Spinal cord (tissue), 10 donors: ENCODE measurements around the gene MATK. TPM values are rescaled to one million over a fixed set of nuclear protein-coding genes. Genes with fewer than 3 reads are reported as not detected.
"Not testable (repeated sequence)": the region's sequence is repeated elsewhere in the genome, so short reads cannot be mapped to it uniquely, and the experiment has no call there.

Experiments
- DNase-seq, 6 donors: peaks; one replicate each; pipeline versions ENCODE4 v3.0.0 to v3.0.0-alpha.2; 2013 to 2015; ENCODE audit warnings: low spot score in 6 of 6, low read depth in 4 of 6
- H3K27ac ChIP-seq: one replicate; pipeline ENCODE4 v1.5.1; 2013; ENCODE audit warnings: low read depth, low read length, control low read depth
- H3K27me3 ChIP-seq: one replicate; pipeline ENCODE4 v1.6.1; 2013; ENCODE audit warnings: low read length; ENCODE audit not compliant: control insufficient read depth, insufficient read depth
- H3K36me3 ChIP-seq: one replicate; pipeline ENCODE4 v1.6.1; 2013; ENCODE audit warnings: low read length; ENCODE audit not compliant: control insufficient read depth, insufficient read depth
- H3K4me1 ChIP-seq: one replicate; pipeline ENCODE4 v1.6.1; 2013; ENCODE audit warnings: low read length; ENCODE audit not compliant: control insufficient read depth, insufficient read depth
- H3K4me3 ChIP-seq: one replicate; pipeline ENCODE4 v1.5.1; 2013; ENCODE audit warnings: low read depth, low read length, control low read depth
- H3K9me3 ChIP-seq: one replicate; pipeline ENCODE4 v1.6.1; 2013; ENCODE audit warnings: low read length; ENCODE audit not compliant: control insufficient read depth, insufficient read depth
- WGBS: methylation state at CpG from one replicate; pipeline ENCODE4 v1.1.5; 2013; ENCODE audit warnings: missing lambda C conversion rate; ENCODE audit not compliant: insufficient coverage; 5-methylcytosine and 5-hydroxymethylcytosine counted together
- polyA plus RNA-seq, 2 donors: library from polyadenylated mRNA; unstranded; fragments of 120-200 nt; gene quantifications; one replicate each; pipeline ENCODE4 v1.2.1, GENCODE V29; 2013; ENCODE audit not compliant: insufficient read length in 2 of 2
- total RNA-seq, 2 donors: library from RNA; depleted of rRNA in 1 of 2; stranded (reverse); fragments of 120-200 nt in 1 of 2; fragments of >200 nt in 1 of 2; gene quantifications; one replicate each; pipeline versions ENCODE4 v1.2.3 to v1.2.4, GENCODE V29; 2013 to 2014
- donor health status: healthy.

The MATK gene
- total and polyA plus RNA-seq, 4 donors, result 11.5 to 62.5 (median 41.9) TPM

DNA sequence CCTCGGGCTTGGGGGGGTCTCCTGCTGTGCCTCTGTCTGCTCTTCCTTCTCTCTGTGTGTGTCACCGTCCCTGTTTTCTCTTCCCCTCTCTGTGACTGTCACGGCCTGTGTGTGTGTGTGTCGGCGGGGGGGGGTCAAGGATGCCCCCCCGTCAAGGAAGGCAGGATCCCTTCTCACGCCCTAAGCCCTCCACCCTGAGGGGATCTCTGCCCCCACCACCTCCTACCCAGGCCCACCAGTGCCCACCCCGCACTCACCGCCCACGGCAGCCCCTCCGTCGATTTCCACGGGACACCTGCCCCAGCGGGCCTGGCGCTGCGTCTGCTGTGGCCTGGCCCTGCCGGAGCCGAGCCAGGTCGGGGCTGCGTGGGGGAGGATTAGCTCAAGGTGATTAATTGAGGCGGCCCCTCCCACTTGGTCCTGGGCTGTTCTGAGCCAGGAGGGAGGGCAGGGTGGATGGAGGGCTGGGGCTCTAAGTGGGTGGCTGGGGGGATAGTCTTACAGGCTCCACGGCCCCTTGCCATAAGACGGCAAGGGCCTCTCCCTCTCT lies 14.2 kb downstream of the MATK start, which contains the start of gene RAX2:
TSS of gene RAX2 (minus strand) at position 323 of the 550 bp plus-strand sequence. CDS start 486 bp downstream, outside the sequence.
- Histone ChIP-seq H3K36me3 (peaks cover 39% of the 10 kb centered on the region), H3K4me3 (no peak within 1 kb of the TSS), H3K9me3 (no peaks in the 10 kb centered on the region), H3K27ac (no peak within 1 kb of the TSS), H3K27me3 (no peaks in the 10 kb centered on the region), H3K4me1 (no peaks in the 10 kb centered on the region)
- 45% methylated on average over 10 of the region's 23 CpGs for WGBS
- DNase-seq, result no peak

DNA sequence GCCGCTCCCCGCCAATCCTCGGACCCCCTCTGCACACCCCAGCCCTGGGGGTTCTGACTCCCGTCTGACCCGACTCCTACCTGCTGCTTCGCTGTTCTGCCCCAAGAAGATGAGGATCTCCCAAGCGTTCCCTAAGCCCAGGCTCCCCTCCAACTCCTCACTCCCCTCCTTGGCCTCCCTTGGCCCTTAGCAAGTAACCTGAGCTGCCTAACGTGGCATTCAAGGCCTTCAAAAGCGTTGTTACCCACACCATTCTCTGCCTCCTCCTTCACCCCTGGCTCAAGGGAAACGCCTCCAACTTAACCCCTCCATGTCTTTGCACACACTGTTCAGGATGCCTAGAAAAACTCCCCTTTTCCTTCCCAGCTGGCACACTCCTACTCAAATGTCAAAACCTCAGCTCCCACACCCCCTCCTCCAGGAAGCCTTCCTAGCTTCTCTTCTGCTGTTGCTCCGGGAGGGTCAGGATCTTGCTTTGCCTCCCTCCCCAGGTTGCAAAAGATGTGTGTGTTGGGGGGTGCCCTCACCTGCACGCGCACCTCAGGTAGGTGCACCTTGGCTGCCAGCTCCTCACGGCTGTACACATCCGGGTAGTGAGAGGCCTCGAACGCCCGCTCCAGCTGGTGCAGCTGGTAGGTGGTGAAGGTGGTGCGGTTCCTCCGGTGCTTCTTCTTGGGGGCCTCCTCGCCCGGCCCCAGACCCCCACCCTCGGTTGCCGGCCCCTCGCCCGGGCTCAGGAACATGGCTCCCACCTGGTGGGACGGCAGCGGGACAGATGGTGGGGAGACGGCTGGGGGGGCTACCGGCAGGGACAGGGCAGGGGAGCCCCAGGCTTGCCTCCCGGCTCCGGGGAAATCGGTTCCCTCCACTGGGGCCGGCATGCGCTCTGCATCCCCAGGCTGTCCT lies 14.9 kb downstream of the MATK start:
- Histone ChIP-seq H3K36me3 (peaks cover 46% of the 10 kb centered on the region), H3K9me3 (no peaks in the 10 kb centered on the region), H3K4me1 (no peaks in the 10 kb centered on the region), H3K4me3 (no peak overlapping the region), H3K27ac (no peak overlapping the region), H3K27me3 (no peaks in the 10 kb centered on the region)
- DNase-seq, result no peak
- 75% methylated on average over 27 of the region's 35 CpGs for WGBS

- Histone ChIP-seq H3K27me3 (no peaks in the 10 kb centered on the region), H3K27ac (no peak overlapping the region), H3K4me1 (no peaks in the 10 kb centered on the region), H3K4me3 (no peak overlapping the region), H3K9me3 (no peaks in the 10 kb centered on the region), H3K36me3 (peaks cover 54% of the 10 kb centered on the region)
- DNase-seq, result no peak
- WGBS, result 79% methylated on average over 52 of the region's 53 CpGs
Measured at GRCh38 chr19:3770136-3770999, 15.8 kb downstream of the MATK start.

- no peak overlapping the region for H3K27ac ChIP-seq
- no peaks in the 10 kb centered on the region for H3K4me1 ChIP-seq
- peaks cover 60% of the 10 kb centered on the region for H3K36me3 ChIP-seq
- no peak for DNase-seq
- 89% methylated on average over 17 of the region's 17 CpGs for WGBS
- H3K27me3 ChIP-seq, result no peaks in the 10 kb centered on the region
- H3K9me3 ChIP-seq, result no peaks in the 10 kb centered on the region
- H3K4me3 ChIP-seq, result no peak overlapping the region
Measured at GRCh38 chr19:3769494-3769893, 16.7 kb downstream of the MATK start.

DNA sequence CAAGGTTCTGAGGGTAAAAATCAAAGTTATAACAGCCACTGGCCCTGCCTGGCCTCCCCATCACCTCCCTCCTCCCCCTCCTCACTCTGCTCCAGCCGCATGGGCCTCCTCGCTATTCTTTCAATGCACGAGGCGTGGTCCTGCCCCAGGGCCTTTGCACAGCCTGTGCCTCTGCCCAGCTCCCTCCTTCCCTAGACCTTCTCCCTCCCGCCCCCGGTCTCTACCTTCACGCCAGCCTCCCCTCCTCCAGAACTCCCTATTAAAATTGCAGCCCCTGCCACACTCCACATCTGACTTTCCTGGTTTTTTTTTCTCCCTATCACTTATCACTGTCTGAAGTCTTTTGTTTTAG lies 17.5 kb downstream of the MATK start:
- H3K4me3 ChIP-seq, result no peak overlapping the region
- H3K27ac ChIP-seq, result no peak overlapping the region
- H3K4me1 ChIP-seq, result no peaks in the 10 kb centered on the region
- no peak for DNase-seq
- no peaks in the 10 kb centered on the region for H3K27me3 ChIP-seq
- H3K36me3 ChIP-seq, result peaks cover 60% of the 10 kb centered on the region
- no peaks in the 10 kb centered on the region for H3K9me3 ChIP-seq
- 80% methylated on average over 7 of the region's 7 CpGs for WGBS

DNA sequence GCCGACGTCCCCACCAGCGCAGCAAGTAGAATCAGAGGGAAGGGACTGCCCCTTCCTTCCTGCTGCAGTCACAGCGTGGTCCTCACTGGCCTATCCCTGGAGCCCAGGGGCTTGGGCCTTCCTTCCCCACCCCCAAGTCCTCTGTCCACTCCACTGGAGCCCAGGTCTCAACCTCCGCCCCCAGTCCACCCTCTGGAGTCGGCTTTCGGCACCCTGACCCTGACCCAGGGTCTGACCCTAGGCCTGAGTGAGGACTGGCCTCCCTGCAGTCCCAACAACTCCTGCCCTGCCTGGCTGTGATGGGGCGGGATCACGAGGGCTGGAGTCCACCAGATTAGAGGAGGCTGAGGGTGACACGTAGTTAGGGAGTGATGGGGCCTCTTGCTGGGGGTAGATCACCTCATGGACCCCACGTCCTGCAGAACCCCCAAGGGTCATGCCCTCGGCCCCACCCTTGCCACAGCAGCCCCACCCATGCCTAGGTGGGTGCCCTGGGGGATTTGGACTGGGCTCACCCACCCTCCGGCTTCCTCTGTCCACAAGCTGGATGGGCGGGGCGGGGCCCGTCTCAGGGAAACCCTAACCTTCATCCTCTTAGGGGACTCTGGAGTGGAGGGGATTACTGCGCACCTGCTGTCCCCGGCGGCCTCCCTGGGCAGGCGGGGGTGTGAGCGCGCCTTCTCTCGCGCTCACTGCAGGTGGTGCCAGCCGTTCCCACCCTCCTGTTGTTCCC lies 18.0 kb downstream of the MATK start:
- Histone ChIP-seq H3K36me3 (peaks cover 60% of the 10 kb centered on the region), H3K27ac (no peak overlapping the region), H3K9me3 (no peaks in the 10 kb centered on the region), H3K27me3 (no peaks in the 10 kb centered on the region), H3K4me3 (no peak overlapping the region), H3K4me1 (no peaks in the 10 kb centered on the region)
- 93% methylated on average over 16 of the region's 25 CpGs for WGBS
- DNase-seq, result no peak

DNA sequence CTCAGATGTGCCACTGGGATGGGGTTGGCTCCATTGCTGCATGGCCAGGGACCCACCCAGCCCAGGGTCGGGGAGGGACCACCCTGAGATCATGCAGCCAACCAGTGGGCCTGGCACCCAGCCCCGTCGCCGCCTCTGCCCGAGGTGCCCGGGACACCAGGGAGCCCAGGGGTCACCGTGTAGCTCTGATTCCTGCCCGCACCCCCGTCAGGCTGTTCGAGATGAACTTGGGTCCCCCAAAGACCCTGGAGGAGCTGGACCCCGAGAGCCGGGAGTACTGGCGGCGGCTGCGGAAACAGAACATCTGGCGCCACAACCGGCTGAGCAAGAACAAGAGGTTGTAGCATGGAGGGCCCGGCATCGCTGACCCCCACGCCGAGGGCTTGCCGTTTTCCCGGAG lies 19.1 kb downstream of the MATK start:
- H3K36me3 ChIP-seq, result peaks cover 60% of the 10 kb centered on the region
- H3K27me3 ChIP-seq, result no peaks in the 10 kb centered on the region
- 93% methylated on average over 23 of the region's 23 CpGs for WGBS
- no peaks in the 10 kb centered on the region for H3K4me1 ChIP-seq
- no peak for DNase-seq
- H3K4me3 ChIP-seq, result no peak overlapping the region
- no peaks in the 10 kb centered on the region for H3K9me3 ChIP-seq
- H3K27ac ChIP-seq, result no peak overlapping the region

- WGBS, result 94% methylated on average over 7 of the region's 7 CpGs
- H3K4me3 ChIP-seq, result no peak overlapping the region
- DNase-seq, result no peak
- H3K27ac ChIP-seq, result no peak overlapping the region
- no peaks in the 10 kb centered on the region for H3K9me3 ChIP-seq
- peaks cover 4% of the 10 kb centered on the region for H3K4me1 ChIP-seq
- H3K27me3 ChIP-seq, result no peaks in the 10 kb centered on the region
- H3K36me3 ChIP-seq, result peaks cover 60% of the 10 kb centered on the region
Measured at GRCh38 chr19:3766520-3766919, 19.7 kb downstream of the MATK start.

DNA sequence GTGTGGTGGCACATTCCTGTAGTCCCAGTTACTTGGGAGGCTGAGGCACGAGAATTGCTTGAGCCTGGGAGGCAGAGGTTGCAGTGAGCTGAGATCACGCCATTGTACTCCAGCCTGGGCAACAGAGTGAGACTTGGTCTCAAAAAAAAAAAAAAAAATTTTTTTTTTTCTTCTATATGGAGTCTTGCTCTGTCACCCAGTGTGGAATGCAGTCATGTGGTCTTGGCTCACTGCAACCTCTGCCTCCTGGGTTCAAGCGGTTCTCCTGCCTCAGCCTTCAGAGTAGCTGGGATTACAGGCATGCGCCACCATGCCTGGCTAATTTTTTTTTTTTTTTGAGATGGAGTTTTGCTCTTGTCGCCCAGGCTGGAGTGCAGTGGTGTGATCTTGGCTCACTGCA lies 20.4 kb downstream of the MATK start:
- H3K9me3 ChIP-seq, H3K27me3 ChIP-seq, H3K4me3 ChIP-seq, DNase-seq, H3K4me1 ChIP-seq, H3K27ac ChIP-seq: not testable (repeated sequence)
- WGBS, result 100% methylated on average over 2 of the region's 5 CpGs
- peaks cover 56% of the 10 kb centered on the region for H3K36me3 ChIP-seq
